DMS53 treated with DMSO at 0.1 percent for 48 hours (cell line): Measurements from ENCODE around the gene TOM1L1.
A peak's percentile ranks its signal among the peaks of the same experiment; 100 is the strongest.
"Not testable (repeated sequence)": the region's sequence is repeated elsewhere in the genome, so short reads cannot be mapped to it uniquely, and the experiment has no call there.

ENCODE experiments used
- DNase-seq: peaks from one replicate; lab custom pipeline; 2025; ENCODE audit not compliant: unreplicated experiment; lab: John Stamatoyannopoulos, UW

TOM1L1 gene, protein sequence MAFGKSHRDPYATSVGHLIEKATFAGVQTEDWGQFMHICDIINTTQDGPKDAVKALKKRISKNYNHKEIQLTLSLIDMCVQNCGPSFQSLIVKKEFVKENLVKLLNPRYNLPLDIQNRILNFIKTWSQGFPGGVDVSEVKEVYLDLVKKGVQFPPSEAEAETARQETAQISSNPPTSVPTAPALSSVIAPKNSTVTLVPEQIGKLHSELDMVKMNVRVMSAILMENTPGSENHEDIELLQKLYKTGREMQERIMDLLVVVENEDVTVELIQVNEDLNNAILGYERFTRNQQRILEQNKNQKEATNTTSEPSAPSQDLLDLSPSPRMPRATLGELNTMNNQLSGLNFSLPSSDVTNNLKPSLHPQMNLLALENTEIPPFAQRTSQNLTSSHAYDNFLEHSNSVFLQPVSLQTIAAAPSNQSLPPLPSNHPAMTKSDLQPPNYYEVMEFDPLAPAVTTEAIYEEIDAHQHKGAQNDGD

DNA sequence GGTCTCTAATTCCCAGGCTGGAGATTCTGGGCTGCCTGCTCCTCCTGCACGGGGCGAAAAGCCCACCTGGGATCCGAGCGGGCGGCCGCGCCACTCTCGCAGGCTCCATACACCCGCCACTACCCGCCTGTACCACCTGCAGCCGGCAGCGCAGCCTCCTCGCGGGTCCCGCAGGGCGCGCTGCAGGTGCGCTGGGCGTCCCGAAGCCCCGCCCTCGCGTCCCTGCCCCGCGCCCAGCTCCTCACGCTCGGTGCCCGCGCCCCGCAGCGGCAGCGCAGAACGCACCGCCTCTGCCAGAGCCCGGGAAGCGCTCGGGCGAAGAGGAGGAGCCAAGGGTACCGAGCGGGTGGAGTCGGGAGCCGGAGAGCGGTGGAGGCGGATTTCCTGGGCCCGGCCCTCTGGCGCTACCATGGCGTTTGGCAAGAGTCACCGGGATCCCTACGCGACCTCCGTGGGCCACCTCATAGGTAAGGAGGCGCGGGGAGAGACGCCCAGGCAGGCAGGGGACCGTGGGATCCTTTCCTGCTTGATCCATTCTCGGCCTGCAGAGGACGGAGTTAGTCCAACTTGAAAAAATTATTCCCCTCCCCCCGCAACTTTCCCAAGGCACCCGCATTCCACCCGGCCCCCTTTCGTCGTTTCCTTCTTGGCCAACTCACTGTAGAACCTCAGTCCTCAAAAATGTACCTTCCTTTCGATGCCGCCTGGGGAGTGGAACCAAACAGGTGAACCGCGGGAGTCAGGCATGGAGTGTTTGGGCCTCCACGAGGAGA lies at the start of gene TOM1L1:
TOM1L1 (plus strand) TSS at position 396 of the 773 bp plus-strand sequence; CDS start at position 410, 14 bp downstream.
- peak; percentile 84 for DNase-seq

DNA sequence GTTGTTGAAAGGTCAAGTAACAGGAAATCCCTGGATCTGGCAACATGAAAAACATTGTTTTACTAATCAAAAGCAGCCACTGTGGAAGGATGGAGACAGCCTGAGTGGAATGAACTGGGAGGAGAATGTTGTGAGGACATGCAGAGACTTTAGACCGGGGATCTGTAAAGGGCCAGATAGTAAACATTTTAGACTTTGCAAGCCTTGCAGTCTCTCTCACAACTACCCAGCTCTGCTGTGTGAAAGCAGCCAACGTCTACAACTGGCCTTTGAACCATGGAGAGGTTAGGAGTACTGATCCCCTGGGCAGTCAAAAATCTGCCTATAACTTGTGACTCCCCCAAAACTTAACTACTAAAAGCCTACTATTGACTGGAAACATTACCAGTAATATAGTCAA lies 41.5 kb upstream of the TOM1L1 start:
- DNase-seq: no peak

DNA sequence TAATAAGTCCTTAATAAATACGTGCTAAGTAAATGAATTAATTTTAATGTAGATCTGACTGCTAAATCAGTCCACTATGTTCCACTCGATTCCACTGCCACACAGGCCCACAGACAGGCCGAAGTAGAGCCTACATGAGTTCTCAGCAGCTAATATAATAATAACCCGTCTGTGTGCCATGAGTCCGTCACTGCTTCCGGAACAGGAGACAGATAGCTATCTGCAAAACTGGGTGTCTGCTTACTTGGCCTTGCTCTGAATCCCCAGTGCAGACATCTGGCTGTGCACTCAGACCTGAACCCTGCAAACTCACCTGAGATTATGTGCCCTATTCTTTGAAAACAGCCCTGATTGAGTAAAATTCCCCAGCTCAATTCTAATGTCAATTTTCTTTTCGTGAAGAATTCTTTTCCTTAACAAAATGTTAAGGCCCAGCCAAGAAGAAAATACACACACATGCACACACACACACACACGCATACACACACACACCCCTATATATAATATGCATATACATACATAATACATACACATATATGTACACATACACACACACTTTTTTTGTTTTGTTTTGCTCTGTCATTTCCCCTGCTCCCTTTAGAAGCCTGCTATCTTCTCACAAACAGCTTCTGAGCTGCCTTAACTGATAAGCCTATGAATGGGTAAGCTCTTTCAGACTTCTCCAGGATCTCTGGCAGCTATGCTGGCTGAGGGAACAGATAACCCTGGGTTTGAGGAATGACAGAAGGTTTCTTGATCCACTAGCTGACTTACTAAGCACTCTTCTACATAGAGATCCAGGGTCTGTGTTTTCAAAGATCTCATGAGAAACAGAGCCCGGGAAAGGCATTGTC lies 39.8 kb upstream of the TOM1L1 start:
- DNase-seq: no peak

DNA sequence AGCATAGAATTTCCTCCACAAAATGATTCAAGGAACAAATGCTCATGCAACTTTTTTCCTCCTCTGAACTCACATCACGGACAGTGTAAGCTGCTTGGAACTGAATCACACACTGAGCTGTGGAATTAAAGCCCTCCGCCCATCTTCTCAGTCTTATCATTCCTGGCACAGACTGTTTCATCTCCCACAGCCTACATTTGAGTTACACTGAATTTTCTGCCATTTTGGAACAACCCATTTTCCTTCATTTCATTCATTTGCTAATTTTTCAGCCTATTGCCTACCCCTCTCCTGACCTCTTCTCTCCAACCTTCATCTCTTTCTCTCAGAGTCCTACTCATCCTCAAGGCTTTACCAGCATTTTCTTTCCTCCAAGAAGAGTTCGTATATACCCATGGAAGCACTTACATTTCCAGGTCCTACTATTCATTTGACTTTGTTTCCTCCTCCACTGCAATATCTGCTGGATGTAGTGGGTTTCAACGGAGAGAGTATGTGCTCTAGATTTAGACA lies 39.1 kb upstream of the TOM1L1 start:
- no peak for DNase-seq

DNA sequence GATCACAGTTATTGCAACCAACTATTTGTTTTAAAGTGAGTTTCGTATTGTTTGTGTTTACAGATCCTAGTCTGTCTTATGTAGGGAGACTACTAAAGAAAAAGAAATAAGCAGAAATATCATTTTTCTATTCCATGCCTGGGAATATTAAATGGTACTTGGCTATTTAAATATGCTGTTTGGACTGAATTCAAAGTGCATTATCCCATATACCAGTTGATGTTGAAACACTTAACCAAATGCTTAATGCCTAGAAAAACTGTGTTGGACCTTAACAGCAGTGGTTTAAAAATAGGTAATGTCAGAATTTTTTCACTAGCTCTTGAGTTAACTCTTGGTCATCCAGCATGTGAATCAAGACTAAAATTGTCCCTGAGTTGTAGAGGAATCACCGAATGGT lies 37.5 kb upstream of the TOM1L1 start:
- no peak for DNase-seq

DNA sequence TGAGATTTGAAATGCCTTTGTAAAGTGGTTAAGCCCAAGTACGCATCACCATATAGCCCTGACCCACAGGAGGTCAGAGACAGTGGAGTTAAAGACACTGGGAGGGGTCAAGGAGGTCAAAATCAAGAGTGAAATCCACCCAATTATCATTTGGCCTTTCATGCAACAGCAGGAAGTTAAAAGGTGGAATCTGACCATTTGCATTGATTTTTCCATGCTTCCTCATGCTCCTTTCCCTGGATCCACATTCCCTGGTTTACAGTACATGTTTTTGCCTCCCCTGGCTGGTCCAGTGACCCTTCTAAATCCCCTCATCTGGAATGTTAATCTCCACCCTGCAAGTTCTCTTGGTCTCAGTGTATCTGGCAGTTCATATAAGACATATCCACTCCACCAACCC lies 36.6 kb upstream of the TOM1L1 start:
- no peak for DNase-seq

- DNase-seq: no peak
Observed at GRCh38 chr17:54864636-54865356, 35.9 kb upstream of the TOM1L1 start.

- DNase-seq: no peak
Observed at GRCh38 chr17:54867634-54868033, 33.0 kb upstream of the TOM1L1 start.

- DNase-seq: no peak
Observed at GRCh38 chr17:54870671-54871175, 29.9 kb upstream of the TOM1L1 start.

- not testable (repeated sequence) for DNase-seq
Observed at GRCh38 chr17:54875906-54876305, 24.7 kb upstream of the TOM1L1 start.

DNA sequence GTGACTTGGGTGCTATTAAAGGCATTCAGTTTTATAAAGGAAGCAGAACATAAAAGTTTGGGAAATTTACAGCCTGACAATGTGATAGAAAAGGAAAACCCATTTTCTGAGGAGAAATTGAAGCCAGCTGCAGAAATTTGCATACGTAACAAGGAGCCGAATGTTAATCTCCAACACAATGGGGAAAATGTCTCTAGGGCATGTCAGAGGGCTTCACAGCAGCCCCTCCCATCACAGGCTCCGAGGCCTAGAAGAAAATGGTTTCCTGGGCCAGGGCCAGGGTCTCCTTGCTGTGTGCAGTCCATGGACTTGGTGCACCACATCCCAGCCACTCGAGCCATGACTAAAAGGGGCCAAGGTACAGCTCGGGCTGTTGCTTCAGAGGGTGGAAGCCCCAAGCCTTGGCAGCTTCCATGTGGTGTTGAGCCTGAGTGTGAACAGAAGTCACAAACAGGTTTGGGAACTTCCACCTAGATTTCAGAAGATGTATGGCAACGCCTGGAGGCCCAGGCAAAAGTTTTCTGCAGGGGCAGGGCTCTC lies 23.9 kb upstream of the TOM1L1 start:
- no peak for DNase-seq

- no peak for DNase-seq
Observed at GRCh38 chr17:54881255-54881972, 19.2 kb upstream of the TOM1L1 start.

GRCh38 chr17:54882371-54882770 lies 18.3 kb upstream of the TOM1L1 start:
- DNase-seq: no peak

DNA sequence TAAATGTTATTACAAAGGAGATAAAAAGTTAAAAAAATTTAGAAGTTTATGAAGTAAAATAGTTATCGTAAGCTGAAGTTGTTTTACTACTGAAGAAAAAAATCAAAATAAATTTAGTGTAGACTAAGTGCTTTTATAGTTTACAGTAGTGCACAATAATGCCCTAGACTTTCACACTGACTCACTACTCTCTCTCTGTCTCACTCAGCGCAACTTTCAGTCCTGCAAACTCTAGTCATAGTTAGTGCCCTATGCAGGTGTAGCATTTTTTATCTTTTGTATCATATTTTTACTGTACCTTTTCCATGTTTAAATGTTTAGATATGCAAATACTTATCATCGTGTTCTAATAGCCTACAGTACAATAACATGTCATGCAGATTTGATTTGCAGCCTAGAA lies 17.7 kb upstream of the TOM1L1 start:
- DNase-seq: no peak

DNA sequence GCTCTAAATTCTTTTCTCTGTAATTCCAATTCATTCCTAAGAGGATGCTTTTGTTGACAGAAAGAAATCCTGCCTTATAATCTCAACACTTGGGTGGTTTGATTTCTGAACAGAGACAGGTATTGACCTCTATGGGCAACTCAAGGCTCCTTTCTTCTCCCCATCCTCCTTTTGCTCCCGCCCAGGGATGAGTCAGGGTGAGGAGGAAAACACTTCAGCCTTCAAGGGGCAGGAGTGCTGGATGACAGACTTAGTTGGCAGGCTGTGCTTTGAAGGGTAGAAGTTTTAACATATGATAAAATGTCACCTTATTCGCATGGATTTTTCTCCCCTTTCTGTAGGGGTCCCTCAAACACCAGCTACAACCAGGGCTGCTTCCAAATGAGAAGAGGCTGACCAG lies 16.7 kb upstream of the TOM1L1 start:
- no peak for DNase-seq

DNA sequence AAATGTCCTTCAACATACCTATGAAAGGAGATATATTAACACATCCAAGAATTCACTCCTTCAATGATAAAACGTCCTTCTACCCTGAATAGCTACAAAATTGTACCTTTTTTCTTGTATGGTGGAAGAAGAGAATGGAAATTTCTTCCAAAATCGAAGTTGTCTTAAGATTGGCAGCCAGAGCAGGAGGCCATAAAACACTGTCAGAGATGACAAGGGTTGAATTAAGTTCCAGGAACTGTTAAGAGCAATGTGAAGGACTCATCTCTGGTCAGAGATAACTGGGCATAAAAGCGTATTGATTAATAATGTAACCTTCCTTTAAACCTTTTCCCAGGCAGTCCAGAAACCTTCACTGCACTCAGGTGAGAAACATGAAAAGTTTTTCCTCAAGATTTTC lies 12.9 kb upstream of the TOM1L1 start:
- DNase-seq: no peak

DNA sequence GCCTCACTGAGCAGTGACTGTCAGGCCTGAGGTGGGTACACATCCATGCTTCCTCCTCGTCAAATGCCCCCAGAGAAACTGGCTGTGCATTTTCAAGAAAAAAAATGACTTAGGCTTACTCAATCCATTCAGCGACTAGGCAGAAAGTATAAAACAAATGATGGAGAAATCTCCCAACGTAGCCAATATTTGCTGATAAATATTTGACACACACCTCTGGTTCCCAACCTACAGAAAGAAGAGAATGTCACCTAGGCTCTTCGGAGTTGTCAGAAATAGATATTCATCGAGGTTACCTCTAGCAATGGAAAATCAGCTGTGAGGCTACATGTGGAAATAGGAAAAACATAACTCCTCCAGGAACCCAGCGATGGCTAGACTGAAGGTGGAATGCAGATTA lies 12.4 kb upstream of the TOM1L1 start:
- no peak for DNase-seq

GRCh38 chr17:54888981-54889380 lies 11.7 kb upstream of the TOM1L1 start:
- no peak for DNase-seq

- peak; percentile 18 for DNase-seq
Observed at GRCh38 chr17:54891176-54891821, 9.4 kb upstream of the TOM1L1 start.
